HG03064 (cell line): ENCODE results near the gene PSMD1.
A peak's percentile ranks its signal among the peaks of the same experiment; 100 is the strongest.
"Not testable (repeated sequence)": the region's sequence is repeated elsewhere in the genome, so short reads cannot be mapped to it uniquely, and the experiment has no call there.

Source experiments
- ATAC-seq: cut with Tn5 transposase; IDR thresholded peaks from one replicate; pipeline ENCODE4 v1.9.1; 2021; ENCODE audit warnings: low read depth; ENCODE audit not compliant: unreplicated experiment

PSMD1 gene

GRCh38 chr2:231056453-231057416 lies at the start of gene PSMD1:
Gene PSMD1, plus strand, starts transcription at chr2:231056867. Its CDS starts 159 bp downstream, at chr2:231057026.
- peak; percentile 73 for ATAC-seq

- ATAC-seq, result no peak
These were observed 49.2 kb upstream of the PSMD1 start for GRCh38 chr2:231007286-231008098.

DNA sequence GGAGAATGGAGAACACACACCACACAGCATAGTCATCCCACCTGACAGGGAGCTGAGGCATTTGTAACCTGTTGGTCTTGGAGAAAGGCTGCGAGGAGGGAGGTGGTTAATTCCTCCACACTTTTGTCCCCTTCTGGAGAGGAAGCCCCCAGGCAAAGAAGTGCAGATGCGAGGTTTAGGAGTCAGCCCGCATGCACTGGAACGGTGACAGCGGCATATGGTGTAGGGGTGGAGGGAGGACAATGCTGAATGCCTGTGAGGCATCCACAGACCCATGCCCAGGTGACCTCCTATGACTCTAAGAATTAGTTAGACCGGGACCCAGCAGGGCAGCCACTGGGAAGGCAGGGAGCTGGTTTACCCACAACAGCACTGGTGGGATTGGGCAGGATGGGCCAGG lies 48.5 kb upstream of the PSMD1 start:
- ATAC-seq, result no peak

DNA sequence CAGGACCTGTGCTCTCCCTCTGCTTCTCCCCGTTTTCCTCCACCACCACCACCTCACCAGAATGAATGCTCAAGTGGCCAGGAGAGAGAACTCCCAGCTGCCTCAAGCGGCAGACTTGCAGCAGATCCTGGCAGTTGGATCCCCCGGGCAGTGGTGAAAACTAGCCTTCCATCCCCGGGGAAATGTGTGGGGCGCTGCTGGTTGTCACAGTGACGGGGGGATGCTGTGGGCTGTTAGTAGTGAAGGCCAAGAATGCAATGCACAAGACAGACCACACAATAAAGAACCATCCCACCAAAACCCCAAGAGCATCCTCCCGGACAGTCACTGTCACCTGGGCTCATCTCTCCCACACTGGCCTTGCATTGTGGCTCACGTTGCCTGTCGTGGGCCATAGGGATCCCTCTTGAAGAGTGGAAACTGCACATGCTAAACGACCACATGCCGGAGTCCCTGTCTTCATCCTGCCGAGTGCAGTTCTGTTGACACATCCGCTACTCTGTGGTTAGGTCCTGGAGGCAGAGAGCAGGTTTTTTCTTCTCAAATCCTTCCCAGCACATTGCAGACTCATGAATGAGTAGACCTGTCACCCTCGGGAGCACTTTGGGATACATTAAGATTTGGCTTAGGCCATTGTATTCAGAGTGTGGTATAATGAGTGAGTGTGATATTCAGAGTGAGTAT lies 47.3 kb upstream of the PSMD1 start:
- no peak for ATAC-seq

- no peak for ATAC-seq
These were observed 46.4 kb upstream of the PSMD1 start for GRCh38 chr2:231010201-231010730.

DNA sequence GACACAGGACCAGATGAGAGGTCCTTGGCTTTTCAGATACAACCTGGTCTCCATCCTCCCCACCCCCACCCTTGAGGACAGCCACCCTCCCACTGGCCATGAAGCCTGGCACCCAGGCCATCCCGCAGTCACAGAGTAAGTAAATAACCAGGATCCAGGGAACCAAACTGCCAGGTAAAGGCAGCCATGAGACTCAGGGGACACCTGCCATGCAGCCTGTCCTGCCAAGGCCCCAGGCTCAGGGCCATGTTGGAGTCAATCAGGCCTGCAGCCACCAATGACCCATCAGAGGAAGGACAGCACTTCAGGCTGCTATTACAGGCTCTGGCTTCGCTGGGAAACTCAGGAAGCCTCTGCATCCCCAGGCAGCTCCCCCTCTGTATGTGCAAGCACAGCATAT lies 45.1 kb upstream of the PSMD1 start:
- no peak for ATAC-seq

- no peak for ATAC-seq
These were observed 44.2 kb upstream of the PSMD1 start for GRCh38 chr2:231012463-231012862.

GRCh38 chr2:231013820-231014219 lies 42.8 kb upstream of the PSMD1 start:
- no peak for ATAC-seq

DNA sequence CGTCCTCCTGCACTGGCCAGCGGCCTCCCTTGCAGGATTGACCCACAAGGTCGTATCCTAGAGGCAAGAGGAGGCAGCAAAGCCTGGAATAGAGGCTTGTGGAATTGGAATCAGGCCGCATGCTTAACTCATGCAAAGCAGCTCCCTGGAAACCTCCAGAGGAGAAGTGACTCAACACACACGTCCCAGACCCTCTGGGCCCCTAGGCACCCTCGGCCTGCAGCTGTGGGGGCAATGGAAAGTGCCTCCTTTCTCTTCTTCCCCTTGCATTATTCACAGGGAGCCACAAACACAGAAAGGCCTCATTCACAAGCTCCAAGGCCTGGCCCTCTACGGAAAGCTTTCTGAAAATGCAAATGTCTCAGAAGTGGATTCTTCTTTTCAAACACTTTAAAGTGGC lies 41.2 kb upstream of the PSMD1 start:
- ATAC-seq, result no peak

DNA sequence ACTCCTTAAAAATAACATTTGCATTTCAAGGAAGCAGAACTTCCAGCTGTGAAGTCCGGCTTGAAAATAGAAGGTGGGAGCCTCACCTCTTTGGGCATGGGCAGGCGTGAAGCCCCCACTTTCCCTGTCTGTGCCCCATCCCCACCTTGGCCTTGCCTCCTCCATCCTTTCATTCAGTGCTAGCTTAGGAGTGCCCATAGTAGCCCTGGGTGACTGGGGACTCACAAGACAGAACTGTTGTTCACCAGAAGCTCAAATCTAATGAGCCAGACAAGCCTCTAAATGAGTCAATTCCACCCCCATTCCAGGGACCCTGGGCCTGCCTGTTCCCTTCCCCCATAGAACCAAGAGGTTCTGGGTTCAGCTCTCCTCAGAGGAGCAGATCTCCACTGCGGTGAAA lies 40.7 kb upstream of the PSMD1 start:
- ATAC-seq, result no peak

DNA sequence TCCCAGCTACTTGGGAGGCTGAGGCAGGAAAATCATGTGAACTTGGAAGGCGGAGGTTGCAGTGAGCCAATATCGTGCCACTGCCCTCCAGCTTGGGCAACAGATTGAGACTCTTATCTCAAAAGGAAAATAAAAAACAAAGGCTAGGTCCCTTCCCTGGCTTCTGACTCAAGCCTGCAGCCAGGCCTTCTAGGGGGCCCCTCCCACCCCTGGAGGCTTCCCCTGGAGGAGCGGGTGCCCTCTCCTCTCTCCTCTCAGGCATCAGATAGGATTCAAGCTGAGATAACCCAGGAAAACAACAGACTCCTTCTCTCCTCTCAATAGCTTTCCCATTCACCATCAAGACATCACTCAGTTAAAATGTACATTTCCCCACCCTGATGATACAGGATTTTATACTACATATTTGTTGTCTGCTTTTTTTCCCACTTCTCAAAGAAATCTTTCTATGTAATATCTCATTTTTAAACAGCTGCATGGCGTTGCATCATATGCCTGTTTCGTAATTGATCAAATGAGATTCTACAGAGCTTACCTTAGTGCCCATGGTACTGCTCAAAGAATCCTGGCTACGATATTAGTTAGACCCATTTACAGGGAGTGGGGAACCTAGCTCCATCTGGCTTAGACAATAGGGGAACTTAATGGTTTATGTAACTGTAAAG lies 40.0 kb upstream of the PSMD1 start:
- ATAC-seq, result no peak

- no peak for ATAC-seq
These were observed 39.5 kb upstream of the PSMD1 start for GRCh38 chr2:231017231-231017598.

DNA sequence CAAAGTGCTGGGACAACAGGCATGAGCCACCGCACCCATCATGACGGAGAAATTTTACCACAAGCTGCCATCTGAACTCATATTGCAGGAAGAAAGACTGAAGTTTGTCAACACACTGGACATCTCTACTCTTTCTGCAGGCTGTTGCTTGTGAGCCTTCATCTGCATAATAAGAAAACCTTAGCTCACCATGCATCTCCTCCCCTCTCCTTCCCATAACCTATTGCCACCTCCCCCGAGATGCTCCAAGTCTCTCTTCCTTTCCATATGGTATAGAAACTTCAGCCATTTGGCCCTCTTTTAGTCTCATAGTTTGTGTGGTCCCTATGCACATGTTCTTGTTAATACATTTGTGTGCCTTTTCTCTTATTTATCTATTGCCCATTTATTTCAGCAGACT lies 38.5 kb upstream of the PSMD1 start:
- ATAC-seq, result no peak

GRCh38 chr2:231025059-231025458 lies 31.6 kb upstream of the PSMD1 start:
- ATAC-seq, result not testable (repeated sequence)

DNA sequence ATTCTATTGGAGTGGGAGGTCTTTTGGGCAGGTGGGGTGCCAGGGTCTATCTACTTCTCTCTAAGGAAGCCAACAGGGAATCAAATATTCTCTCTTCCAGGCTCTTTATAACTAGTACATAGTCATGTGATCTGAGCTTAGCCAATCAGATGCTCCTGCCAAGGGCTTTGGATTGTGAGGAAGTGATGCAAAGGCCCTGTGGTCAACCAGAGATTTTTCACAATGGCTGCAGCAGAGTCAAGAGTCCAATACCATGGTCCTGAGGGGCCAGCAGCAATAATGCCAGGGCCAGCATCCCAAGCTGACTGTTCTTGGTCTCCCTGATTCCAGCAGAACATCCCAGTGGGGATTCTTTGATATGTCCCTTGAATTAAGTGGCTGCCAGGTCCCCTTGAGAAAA lies 27.8 kb upstream of the PSMD1 start:
- no peak for ATAC-seq

DNA sequence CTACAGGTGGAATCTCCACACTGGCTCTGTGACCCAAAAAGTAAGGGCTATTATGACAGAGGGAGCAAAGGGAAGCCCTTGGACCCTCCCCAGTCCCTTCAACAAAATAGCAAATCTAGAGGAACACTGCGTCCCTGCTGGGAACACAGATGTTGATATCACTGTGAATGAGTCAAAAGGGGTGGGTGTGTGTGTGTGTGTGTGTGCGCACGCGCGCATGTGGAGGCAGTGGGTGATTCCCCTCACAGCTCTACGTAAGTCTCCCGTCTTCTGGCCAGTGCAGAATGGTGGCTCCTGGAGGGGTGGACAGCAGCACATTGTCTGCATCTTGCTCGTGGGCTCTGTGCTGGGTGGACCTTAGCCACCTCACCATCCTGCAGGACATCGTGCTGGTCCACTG lies 27.1 kb upstream of the PSMD1 start:
- no peak for ATAC-seq

DNA sequence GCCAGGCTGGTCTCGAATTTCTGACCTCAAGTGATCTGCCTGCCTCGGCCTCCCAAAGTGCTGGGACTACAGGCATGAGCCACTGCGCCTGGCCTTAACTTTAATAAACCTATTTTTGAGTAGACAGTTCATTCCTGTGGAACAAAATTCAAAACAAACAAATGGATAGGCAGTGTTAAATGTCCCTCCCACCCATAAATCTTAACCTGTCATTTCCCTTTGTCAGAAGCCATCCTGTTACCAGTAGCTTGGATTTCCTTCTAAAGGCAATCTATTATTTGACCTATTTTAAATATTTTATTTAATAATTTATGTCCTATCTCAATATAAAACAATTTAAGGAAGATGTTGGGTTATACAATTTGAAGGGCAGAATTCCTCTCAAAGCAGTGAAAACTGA lies 25.9 kb upstream of the PSMD1 start:
- no peak for ATAC-seq

DNA sequence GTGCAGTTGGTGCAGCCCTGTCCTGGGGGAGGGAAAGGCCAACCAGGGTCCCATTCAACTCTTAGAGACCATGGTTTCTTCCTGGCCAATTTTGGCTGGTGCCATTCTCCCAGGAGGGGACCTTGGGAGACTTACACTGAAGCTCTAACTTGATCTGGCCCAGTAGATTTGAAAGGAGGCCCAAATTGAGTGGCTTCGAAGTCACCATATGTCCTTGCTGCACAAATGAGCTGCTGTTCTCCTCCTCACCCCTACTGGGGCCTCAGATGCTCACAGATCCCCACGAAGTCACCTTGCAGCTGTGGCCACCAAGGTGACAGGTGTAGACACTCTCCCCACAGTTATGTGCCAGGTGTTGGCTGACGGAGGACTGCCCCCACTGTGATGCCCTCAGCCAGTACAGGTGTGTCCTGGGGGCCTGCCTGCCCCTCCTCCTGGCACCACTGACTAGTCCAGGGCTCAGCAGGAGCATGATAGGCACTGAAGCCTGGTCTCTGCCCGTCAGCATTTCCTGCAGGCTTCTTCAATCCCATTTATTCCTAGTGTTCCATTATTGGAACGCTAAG lies 24.0 kb upstream of the PSMD1 start:
- ATAC-seq, result no peak

- ATAC-seq, result no peak
These were observed 23.2 kb upstream of the PSMD1 start for GRCh38 chr2:231033147-231034132.
